Adipose tissue (tissue), 3 donors: ENCODE results near the gene CYFIP1. TPM values are rescaled to one million over a fixed set of nuclear protein-coding genes. Genes with fewer than 3 reads are reported as not detected.

ENCODE experiments used
- H3K27ac ChIP-seq: one replicate; pipeline ENCODE4 v1.5.1; 2013; ENCODE audit warnings: low read depth, low read length
- WGBS, 3 donors: extraction: QIAGEN DNeasy Blood & Tissue Kit; methylation state at CpG; one replicate each; pipeline ENCODE4 v1.1.7; 2013; 5-methylcytosine and 5-hydroxymethylcytosine counted together
- polyA plus RNA-seq, 3 donors: library from polyadenylated mRNA; stranded (reverse); fragments of 200-250 nt; gene quantifications; one replicate each; pipeline ENCODE4 v1.2.3, GENCODE V29; 2013
- donor health status: healthy with polysubstance abuse.
- donor health status: Bipolar disorder and iron deficiency.
- donor health status: healthy.

The CYFIP1 gene
- polyA plus RNA-seq, 3 donors = 26.5 to 52.9 (median 27.3) TPM

- WGBS, 3 donors = 95 to 96% (median 95%) methylated on average over 25 of the region's 25 CpGs
Observed at GRCh38 chr15:22881739-22882440, 98.3 kb downstream of the CYFIP1 start.

GRCh38 chr15:22880981-22881738 is 99.0 kb downstream of the CYFIP1 start:
- 82 to 92% (median 84%) methylated on average over 19 of the region's 19 CpGs for whole genome bisulfite sequencing, 3 donors
- no peak overlapping the region for H3K27ac ChIP-seq

More at GRCh38 chr15:22881739-22882440, 98.3 kb downstream of the CYFIP1 start:
- no peak overlapping the region for H3K27ac ChIP-seq

GRCh38 chr15:22880068-22880980 is 99.8 kb downstream of the CYFIP1 start:
- WGBS, 3 donors = 74 to 95% (median 93%) methylated on average over 33 of the region's 33 CpGs
- no peak overlapping the region for H3K27ac ChIP-seq

- no peak overlapping the region for H3K27ac ChIP-seq
- WGBS, 3 donors = 91 to 93% (median 93%) methylated on average over 10 of the region's 10 CpGs
Observed at GRCh38 chr15:22878103-22878502, 102.1 kb downstream of the CYFIP1 start.

GRCh38 chr15:22877607-22878006 is 102.6 kb downstream of the CYFIP1 start:
- no peak overlapping the region for H3K27ac ChIP-seq
- WGBS, 3 donors = 95 to 99% (median 96%) methylated on average over 8 of the region's 8 CpGs

- 95 to 99% (median 97%) methylated on average over 5 of the region's 5 CpGs for WGBS, 3 donors
- no peak overlapping the region for H3K27ac ChIP-seq
Observed at GRCh38 chr15:22877117-22877516, 103.1 kb downstream of the CYFIP1 start.

- 85 to 92% (median 91%) methylated on average over 7 of the region's 7 CpGs for WGBS, 3 donors
- no peak overlapping the region for H3K27ac ChIP-seq
Observed at GRCh38 chr15:22874966-22875365, 105.2 kb downstream of the CYFIP1 start.

GRCh38 chr15:22874256-22874655 is 105.9 kb downstream of the CYFIP1 start:
- 97 to 99% (median 98%) methylated on average over 8 of the region's 8 CpGs for WGBS, 3 donors
- H3K27ac ChIP-seq = no peak overlapping the region

- 88 to 99% (median 96%) methylated on average over 9 of the region's 9 CpGs for WGBS, 3 donors
- H3K27ac ChIP-seq = no peak overlapping the region
Observed at GRCh38 chr15:22873841-22874240, 106.3 kb downstream of the CYFIP1 start.

GRCh38 chr15:22872936-22873701 is 107.0 kb downstream of the CYFIP1 start:
- H3K27ac ChIP-seq = no peak overlapping the region
- WGBS, 3 donors = 74 to 82% (median 79%) methylated on average over 17 of the region's 17 CpGs

GRCh38 chr15:22871481-22872086 is 108.6 kb downstream of the CYFIP1 start:
- 93 to 96% (median 93%) methylated on average over 6 of the region's 6 CpGs for WGBS, 3 donors
- H3K27ac ChIP-seq = no peak overlapping the region

GRCh38 chr15:22870865-22871264 is 109.3 kb downstream of the CYFIP1 start:
- H3K27ac ChIP-seq = no peak overlapping the region
- WGBS, 3 donors = 97 to 99% (median 97%) methylated on average over 11 of the region's 11 CpGs

- 96 to 100% (median 98%) methylated on average over 12 of the region's 12 CpGs for WGBS, 3 donors
- no peak overlapping the region for H3K27ac ChIP-seq
Observed at GRCh38 chr15:22869856-22870255, 110.3 kb downstream of the CYFIP1 start.

GRCh38 chr15:22868928-22869327 is 111.2 kb downstream of the CYFIP1 start:
- no peak overlapping the region for H3K27ac ChIP-seq

GRCh38 chr15:22868495-22868894 is 111.7 kb downstream of the CYFIP1 start:
- H3K27ac ChIP-seq = no peak overlapping the region
- 69 to 83% (median 74%) methylated on average over 4 of the region's 4 CpGs for WGBS, 3 donors

More at GRCh38 chr15:22868928-22869327, 111.2 kb downstream of the CYFIP1 start:
- 92 to 94% (median 94%) methylated on average over 9 of the region's 9 CpGs for WGBS, 3 donors

- H3K27ac ChIP-seq = no peak overlapping the region
- 86 to 97% (median 90%) methylated on average over 6 of the region's 6 CpGs for WGBS, 3 donors
Observed at GRCh38 chr15:22867886-22868285, 112.3 kb downstream of the CYFIP1 start.

- WGBS, 3 donors = 42 to 89% (median 85%) methylated on average over 7 of the region's 7 CpGs
- H3K27ac ChIP-seq = no peak overlapping the region
Observed at GRCh38 chr15:22866079-22866478, 114.1 kb downstream of the CYFIP1 start.

GRCh38 chr15:22863356-22863755 is 116.8 kb downstream of the CYFIP1 start:
- H3K27ac ChIP-seq = no peak overlapping the region
- 47 to 89% (median 86%) methylated on average over 3 of the region's 3 CpGs for WGBS, 3 donors
